Activated CD8-positive, alpha-beta memory T cell treated with anti-CD3 and anti-CD28 coated beads, Interleukin-2, amount 10 ng/mL, durations not matched to agents 7 days and 5 days (primary cell): Measurements from ENCODE around the gene PSMF1. TPM values are rescaled to one million over a fixed set of nuclear protein-coding genes. Genes with fewer than 3 reads are reported as not detected.

Experiments
- ATAC-seq: fragments of 150-1000 bp; cut with Tn5 transposase; one replicate; pipeline ENCODE4 v1.10.0; 2021; ENCODE audit warnings: moderate library complexity
- CTCF ChIA-PET: fragments of 350-600 bp; sonication (Branson Sonifier 250); formaldehyde crosslinking; loops from one replicate; lab custom pipeline; 2021; ENCODE audit warnings: antibody characterized with exemption; lab: Charles Lee
- DNase-seq: peaks from one replicate; pipeline ENCODE4 v3.0.0-alpha.2; 2020
- H3K27ac Mint-ChIP-seq: one replicate; pipeline ENCODE4 v1.8.0; 2021; ENCODE audit warnings: mild to moderate bottlenecking, mixed read lengths
- H3K27me3 Mint-ChIP-seq: one replicate; pipeline ENCODE4 v1.8.0; 2021; ENCODE audit warnings: mixed read lengths
- H3K36me3 Mint-ChIP-seq: one replicate; pipeline ENCODE4 v1.8.0; 2021; ENCODE audit warnings: mild to moderate bottlenecking, mixed read lengths
- H3K4me1 Mint-ChIP-seq: one replicate; pipeline ENCODE4 v1.8.0; 2021; ENCODE audit warnings: mixed read lengths
- H3K4me3 Mint-ChIP-seq: one replicate; pipeline ENCODE4 v1.8.0; 2021; ENCODE audit warnings: mild to moderate bottlenecking, moderate library complexity, mixed read lengths
- H3K9me3 Mint-ChIP-seq: one replicate; pipeline ENCODE4 v1.8.0; 2022; ENCODE audit warnings: low read depth, mixed read lengths
- total RNA-seq, 2 experiments: library from RNA; stranded (reverse); gene quantifications; one replicate each; pipeline ENCODE4 v1.2.3, GENCODE V29; 2021

The PSMF1 gene
- total RNA-seq, 2 experiments from 2014 or later, result 146 to 147 TPM

DNA sequence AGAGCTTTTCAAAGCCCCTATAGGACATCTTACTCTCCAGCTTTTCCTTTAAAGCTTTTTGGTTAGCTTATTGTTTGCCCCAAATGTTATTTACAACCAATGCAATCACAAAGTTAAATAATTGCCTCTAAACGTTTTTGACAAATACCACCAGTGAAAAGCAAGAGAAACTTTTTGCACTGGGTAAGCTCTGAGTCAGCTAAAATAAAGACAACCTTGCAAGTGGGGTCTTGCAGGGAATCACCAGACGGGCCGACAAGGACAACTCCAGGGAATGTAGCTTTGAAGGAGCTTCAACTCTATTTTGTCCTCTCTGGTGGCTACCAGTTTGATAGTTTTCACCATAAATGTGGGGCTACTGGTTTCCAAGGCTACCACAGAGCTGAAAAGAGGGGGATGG lies 14.7 kb upstream of the PSMF1 start:
- CTCF ChIA-PET, result no interaction called here
- ATAC-seq, result no peak
- no peak overlapping the region for H3K27ac Mint-ChIP-seq

DNA sequence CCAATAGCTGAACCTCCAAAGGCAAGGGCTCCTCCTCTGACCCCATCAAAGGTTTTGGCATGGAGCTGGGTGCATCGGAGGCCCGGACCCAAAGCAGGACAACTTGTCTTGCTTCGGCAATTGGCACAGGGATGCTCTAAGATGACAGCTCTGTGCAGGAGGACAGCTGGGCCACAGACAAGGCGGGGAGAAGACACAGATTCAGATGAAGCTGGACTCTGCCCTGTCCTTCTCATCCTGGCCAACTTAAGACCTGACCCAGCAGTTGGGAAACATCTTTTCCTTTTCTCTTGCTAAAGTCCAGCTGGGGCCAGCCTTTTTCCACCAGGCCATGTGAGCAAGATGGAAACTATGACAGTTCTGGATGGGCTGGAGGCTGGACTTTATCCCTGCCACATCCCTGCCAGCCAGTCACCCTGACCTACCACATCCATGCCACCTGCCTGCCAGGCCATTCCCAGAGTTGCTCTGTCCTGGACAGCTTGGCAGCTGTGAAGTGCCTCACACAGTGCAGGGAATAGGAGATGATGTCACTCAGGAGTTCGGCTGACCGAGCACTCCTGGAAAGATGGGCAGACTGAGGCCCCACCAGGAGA lies 12.7 kb upstream of the PSMF1 start:
- no peak overlapping the region for H3K27ac Mint-ChIP-seq
- peaks cover 3% of the 10 kb centered on the region for H3K4me1 Mint-ChIP-seq
- CTCF ChIA-PET, result interaction anchor here (5.2 kb wide), 1 partner anchor 106 kb away, joined by 44 read pairs; no protein-coding TSS in a partner anchor
- H3K9me3 Mint-ChIP-seq, result peaks cover 8% of the 10 kb centered on the region
- peaks cover 11% of the 10 kb centered on the region for H3K27me3 Mint-ChIP-seq
- DNase-seq (no peak), ATAC-seq (no peak)
- H3K4me3 Mint-ChIP-seq, result no peak overlapping the region
- peaks cover 8% of the 10 kb centered on the region for H3K36me3 Mint-ChIP-seq

More for the DNA sequence above, 14.7 kb upstream of the PSMF1 start:
- H3K27me3 Mint-ChIP-seq, result peaks cover 11% of the 10 kb centered on the region
- peaks cover 3% of the 10 kb centered on the region for H3K4me1 Mint-ChIP-seq
- no peak for DNase-seq
- peaks cover 8% of the 10 kb centered on the region for H3K36me3 Mint-ChIP-seq
- H3K9me3 Mint-ChIP-seq, result peaks cover 8% of the 10 kb centered on the region
- no peak overlapping the region for H3K4me3 Mint-ChIP-seq

DNA sequence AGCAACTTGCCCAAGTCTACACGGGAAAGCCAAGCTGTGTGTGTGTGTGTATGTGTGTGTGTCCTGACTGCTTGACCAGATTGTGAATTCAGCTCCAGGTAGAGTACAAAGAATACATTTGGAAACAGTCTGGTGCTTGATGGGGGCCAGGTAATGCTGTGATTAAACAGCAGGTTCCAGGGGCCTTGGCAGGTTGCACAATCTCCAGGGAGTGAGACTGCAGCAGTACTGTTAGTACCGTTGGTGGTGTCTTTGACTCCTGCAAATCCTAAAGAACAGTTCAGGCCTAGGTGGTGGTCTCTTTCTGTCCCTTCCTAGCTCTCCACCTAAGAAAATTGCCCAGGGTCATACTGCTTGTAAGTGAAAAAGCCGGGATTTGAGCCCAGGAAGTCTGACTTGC lies 11.2 kb upstream of the PSMF1 start:
- ATAC-seq (no peak), DNase-seq (no peak)
- Mint-ChIP-seq H3K4me3 (no peak overlapping the region), H3K4me1 (peaks cover 3% of the 10 kb centered on the region), H3K27me3 (peaks cover 6% of the 10 kb centered on the region), H3K27ac (no peak overlapping the region), H3K9me3 (peaks cover 5% of the 10 kb centered on the region), H3K36me3 (peaks cover 6% of the 10 kb centered on the region)
- CTCF ChIA-PET, result interaction anchor here (1.6 to 5.2 kb wide), 5 partner anchors 10 to 292 kb away, joined by 4 to 44 read pairs (median 11); no protein-coding TSS in a partner anchor

DNA sequence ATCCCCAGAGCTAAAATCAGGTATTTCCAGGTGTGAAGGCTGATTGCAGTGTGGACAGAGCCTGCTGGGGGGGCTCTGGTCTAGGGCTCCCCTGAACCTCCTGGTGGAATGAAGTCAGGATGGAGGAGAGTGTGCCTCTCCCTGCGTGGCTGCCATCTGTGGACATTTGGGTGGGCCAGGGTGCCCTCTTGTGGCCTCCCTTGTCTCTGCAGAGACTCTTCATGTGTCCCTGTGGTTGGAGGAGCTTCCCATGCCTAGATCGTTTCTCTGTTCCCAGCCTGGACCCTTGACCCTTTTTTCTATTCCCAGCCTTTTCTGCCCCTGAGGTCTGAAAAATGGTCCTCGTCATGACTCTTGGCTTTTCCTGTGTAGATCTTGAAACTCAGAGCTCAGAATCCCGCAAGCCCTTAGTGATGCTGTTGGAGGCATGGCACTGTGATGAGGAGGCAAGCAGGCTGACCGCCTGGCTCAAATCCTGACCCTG lies 9.9 kb upstream of the PSMF1 start:
- no peak overlapping the region for H3K27ac Mint-ChIP-seq
- no peaks in the 10 kb centered on the region for H3K9me3 Mint-ChIP-seq
- CTCF ChIA-PET, result interaction anchor here (0.6 to 5.2 kb wide), 23 partner anchors 9 to 382 kb away, joined by 3 to 44 read pairs (median 4); partner anchors contain the start of genes C20orf202 and TMEM74B
- H3K27me3 Mint-ChIP-seq, result no peaks in the 10 kb centered on the region
- H3K36me3 Mint-ChIP-seq, result no peaks in the 10 kb centered on the region
- peaks cover 3% of the 10 kb centered on the region for H3K4me1 Mint-ChIP-seq
- DNase-seq, result peak; percentile 65
- peak; percentile 75 for ATAC-seq
- no peak overlapping the region for H3K4me3 Mint-ChIP-seq

DNA sequence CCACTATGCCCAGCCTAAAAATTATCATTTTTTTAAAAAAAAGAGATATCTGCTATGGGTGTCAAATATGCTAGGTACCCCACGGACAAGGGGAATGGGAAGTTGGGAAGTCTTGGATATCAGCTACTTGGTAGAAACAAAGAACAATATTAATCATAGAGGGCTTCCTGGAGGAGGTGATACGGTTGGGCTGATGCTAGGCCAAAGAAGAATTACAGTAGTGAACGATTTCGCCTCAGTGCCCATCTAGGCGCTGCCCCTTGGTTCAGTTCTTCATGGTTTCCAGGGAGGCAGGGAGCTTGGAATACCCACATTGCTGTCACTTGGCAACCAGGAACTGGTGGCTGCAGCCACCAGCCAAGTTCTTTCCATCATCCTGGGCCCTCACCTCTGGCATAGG lies 5.5 kb upstream of the PSMF1 start:
- H3K27me3 Mint-ChIP-seq, result no peaks in the 10 kb centered on the region
- ATAC-seq (no peak), DNase-seq (no peak)
- CTCF ChIA-PET, result no interaction called here
- peaks cover 15% of the 10 kb centered on the region for H3K4me1 Mint-ChIP-seq
- no peaks in the 10 kb centered on the region for H3K9me3 Mint-ChIP-seq
- H3K27ac Mint-ChIP-seq, result no peak overlapping the region
- H3K4me3 Mint-ChIP-seq, result no peak overlapping the region
- H3K36me3 Mint-ChIP-seq, result peaks cover 5% of the 10 kb centered on the region

DNA sequence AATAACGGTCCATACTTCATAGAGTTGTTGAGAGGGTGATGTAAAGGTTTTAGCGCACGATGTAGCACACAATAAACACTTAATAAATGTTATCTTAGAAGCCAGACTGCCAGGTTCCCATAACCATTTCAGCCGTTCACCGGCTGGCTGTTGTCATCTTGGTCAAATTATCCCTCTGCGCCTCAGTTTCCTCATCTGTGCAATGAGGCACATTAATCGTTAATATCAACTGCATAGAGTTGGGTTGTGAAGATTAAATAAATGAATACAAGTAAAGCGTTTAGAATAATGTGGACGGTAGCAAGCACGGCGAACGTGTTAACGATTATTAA lies 432 bp upstream of the PSMF1 start:
- Mint-ChIP-seq H3K27ac (peak overlapping the region; percentile 86), H3K36me3 (peaks cover 28% of the 10 kb centered on the region), H3K4me1 (peaks cover 48% of the 10 kb centered on the region), H3K9me3 (no peaks in the 10 kb centered on the region), H3K4me3 (peak overlapping the region; percentile 92), H3K27me3 (no peaks in the 10 kb centered on the region)
- ATAC-seq (no peak), DNase-seq (no peak)
- CTCF ChIA-PET, result interaction anchor here (0.7 to 1.0 kb wide), 2 partner anchors 9 kb away, joined by 3 to 5 read pairs; no protein-coding TSS in a partner anchor

DNA sequence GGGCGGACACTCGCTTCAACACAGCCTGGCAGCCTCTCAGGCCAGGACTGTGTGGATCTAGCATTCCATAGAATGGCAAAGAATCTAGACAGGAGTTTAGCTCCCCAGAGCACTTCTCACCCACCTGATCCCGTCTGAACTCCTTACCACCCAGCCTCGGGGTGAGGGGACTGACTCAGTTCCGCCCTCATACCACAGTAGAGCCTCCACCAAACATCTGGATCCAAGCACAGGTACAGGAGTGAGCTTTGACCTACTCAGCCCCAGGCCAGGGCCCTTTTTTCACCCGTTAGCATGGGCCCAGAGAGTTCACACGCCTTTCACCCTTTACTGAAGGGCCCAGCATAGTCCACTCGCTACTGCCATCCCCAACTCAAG lies 715 bp downstream of the PSMF1 start:
- H3K4me3 Mint-ChIP-seq, result peak overlapping the region; percentile 92
- no peaks in the 10 kb centered on the region for H3K27me3 Mint-ChIP-seq
- peaks cover 59% of the 10 kb centered on the region for H3K4me1 Mint-ChIP-seq
- ATAC-seq, result no peak
- DNase-seq, result no peak
- peaks cover 36% of the 10 kb centered on the region for H3K36me3 Mint-ChIP-seq
- H3K27ac Mint-ChIP-seq, result peak overlapping the region; percentile 86
- CTCF ChIA-PET, result interaction anchor here (1.8 to 3.2 kb wide), 2 partner anchors 11 to 94 kb away, joined by 6 to 13 read pairs; no protein-coding TSS in a partner anchor
- no peaks in the 10 kb centered on the region for H3K9me3 Mint-ChIP-seq

DNA sequence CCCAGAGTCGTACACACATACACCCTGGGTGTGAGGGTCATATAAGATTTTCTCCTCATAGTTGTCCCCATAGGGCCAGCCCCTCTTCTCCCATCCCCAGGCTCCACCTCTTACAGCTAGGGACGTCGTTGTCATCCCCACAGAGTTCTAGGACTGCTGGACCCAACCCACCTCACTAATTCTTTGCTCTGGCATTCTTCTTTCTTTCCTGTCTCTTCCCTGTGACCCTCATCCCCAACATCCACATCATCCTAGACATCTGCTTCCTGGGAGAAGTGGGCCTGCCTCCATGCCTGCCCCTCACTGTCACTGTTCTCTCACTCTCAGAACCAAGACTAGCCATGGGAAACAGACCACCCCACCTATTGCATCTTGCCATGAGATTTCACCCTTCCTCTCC lies 1.1 kb downstream of the PSMF1 start:
- no peaks in the 10 kb centered on the region for H3K27me3 Mint-ChIP-seq
- H3K9me3 Mint-ChIP-seq, result no peaks in the 10 kb centered on the region
- CTCF ChIA-PET, result interaction anchor here (1.8 to 3.2 kb wide), 2 partner anchors 11 to 94 kb away, joined by 6 to 13 read pairs; no protein-coding TSS in a partner anchor
- H3K4me3 Mint-ChIP-seq, result peak overlapping the region; percentile 92
- peak overlapping the region; percentile 86 for H3K27ac Mint-ChIP-seq
- DNase-seq (no peak), ATAC-seq (no peak)
- H3K4me1 Mint-ChIP-seq, result peaks cover 61% of the 10 kb centered on the region
- H3K36me3 Mint-ChIP-seq, result peaks cover 38% of the 10 kb centered on the region

DNA sequence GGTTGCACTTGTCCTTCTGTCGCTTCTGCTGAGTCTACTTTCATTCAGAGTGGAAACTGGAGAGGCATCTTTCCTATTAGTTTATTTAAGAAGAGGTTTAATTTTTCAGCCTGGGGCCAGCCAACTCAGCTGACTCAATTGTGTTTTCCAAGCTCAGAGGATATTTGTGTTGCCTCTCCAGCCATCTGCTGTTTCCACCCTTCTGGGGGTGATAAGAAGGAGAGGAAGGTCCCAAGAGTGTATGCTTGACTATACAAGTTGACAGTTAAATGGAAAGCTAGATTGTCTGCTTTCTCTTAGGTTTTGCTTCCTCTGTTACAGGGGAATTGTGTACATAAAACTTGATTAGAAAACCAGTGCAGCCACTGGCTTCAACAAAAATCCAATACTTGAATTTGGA lies 3.0 kb downstream of the PSMF1 start:
- CTCF ChIA-PET, result interaction anchor here (0.7 to 3.2 kb wide), 3 partner anchors 13 to 289 kb away, joined by 3 to 13 read pairs (median 5); partner anchors contain the start of gene FAM110A
- no peaks in the 10 kb centered on the region for H3K27me3 Mint-ChIP-seq
- peak overlapping the region; percentile 75 for H3K27ac Mint-ChIP-seq
- peaks cover 70% of the 10 kb centered on the region for H3K4me1 Mint-ChIP-seq
- ATAC-seq (no peak), DNase-seq (no peak)
- H3K9me3 Mint-ChIP-seq, result no peaks in the 10 kb centered on the region
- H3K4me3 Mint-ChIP-seq, result peak overlapping the region; percentile 33
- H3K36me3 Mint-ChIP-seq, result peaks cover 50% of the 10 kb centered on the region

DNA sequence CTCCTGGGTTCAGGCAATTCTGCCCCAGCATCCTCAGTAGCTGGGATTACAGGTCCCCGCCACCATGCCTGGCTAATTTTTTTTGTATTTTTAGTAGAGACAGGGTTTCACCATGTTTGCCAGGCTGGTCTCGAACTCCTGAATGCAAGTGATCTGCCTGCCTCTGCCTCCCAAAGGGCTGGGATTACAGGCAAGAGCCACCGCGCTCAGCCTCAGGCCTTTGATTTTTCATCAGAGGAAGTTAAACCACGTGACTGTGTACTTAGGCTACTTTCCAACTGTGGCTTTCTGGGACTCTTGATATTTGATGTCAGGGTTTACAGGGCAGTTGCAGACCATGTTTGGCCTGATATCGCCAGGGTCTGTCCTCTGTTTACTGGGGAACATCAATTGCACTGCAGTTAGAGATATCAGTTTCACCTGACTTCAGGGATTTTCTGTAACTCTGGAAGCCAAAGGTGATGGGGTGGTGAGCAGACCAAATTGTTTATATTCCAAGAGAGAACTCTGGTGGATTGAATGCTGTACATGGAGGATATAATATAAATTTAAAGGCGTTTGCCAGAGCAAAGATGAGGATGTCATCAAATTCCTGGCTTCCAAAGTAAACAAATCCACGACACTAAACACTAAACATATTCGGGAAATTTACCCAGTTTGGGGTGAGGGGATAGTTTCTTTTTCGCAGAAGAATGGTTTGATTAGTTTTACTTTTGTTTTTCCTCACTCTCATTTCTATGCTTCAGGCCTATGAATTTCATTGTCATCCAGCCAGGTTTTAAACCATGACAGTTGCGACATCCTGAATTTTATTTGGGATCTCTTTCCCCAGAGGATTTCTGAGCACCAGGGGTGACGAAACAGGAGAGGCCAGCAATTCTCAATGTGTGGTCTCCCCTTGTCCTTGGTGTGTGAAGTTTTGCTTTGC lies 4.2 kb downstream of the PSMF1 start:
- CTCF ChIA-PET, result interaction anchor here (1.3 kb wide), 1 partner anchor 91 kb away, joined by 5 read pairs; no protein-coding TSS in a partner anchor
- Mint-ChIP-seq H3K36me3 (peaks cover 53% of the 10 kb centered on the region), H3K4me3 (peak overlapping the region; percentile 68), H3K9me3 (no peaks in the 10 kb centered on the region), H3K27me3 (no peaks in the 10 kb centered on the region), H3K4me1 (peaks cover 61% of the 10 kb centered on the region), H3K27ac (peak overlapping the region; percentile 75)
- DNase-seq (peak; percentile 51), ATAC-seq (no peak)

DNA sequence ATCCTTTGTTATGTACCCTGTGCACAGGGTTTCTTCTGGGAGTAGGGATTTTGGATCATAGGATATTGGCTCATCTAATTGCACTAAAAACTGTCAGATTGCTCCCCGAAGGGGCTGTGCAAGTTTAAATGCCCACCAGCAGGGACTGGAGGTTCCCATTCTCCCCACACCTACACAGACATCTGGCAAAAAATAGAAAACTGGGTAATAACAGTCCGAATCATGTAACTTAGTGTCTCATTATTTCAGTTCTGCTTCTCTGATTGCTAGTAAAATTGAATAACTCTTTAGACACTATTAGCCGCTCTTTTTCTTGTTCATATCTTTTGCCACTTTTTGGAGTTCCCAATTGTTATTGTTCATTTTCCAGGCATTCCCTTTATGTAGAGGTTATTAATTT lies 5.3 kb downstream of the PSMF1 start:
- Mint-ChIP-seq H3K27ac (peak overlapping the region; percentile 52), H3K36me3 (peaks cover 60% of the 10 kb centered on the region), H3K9me3 (no peaks in the 10 kb centered on the region), H3K4me3 (no peak overlapping the region), H3K4me1 (peaks cover 57% of the 10 kb centered on the region), H3K27me3 (no peaks in the 10 kb centered on the region)
- no peak for DNase-seq
- ATAC-seq, result no peak
- CTCF ChIA-PET, result interaction anchor here (1.0 kb wide), 1 partner anchor 90 kb away, joined by 3 read pairs; no protein-coding TSS in a partner anchor

DNA sequence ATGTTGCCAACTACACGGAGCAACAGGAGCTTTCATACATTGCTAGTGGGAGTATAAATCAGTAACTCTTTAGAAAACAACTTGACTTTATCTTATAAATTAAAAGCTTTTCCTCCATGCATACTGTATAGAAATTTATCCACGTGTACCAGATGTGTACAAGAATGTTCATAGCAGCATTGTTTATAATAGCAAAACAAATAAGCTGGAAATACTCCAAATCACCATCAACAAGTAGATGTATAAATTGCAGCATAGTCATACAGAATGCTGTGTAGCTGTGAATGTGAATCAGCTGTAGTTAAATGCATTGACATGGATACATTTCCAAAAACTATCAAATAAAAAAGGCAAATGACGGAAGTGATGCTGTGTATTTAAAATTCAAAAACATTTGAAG lies 6.0 kb downstream of the PSMF1 start:
- no peak for ATAC-seq
- Mint-ChIP-seq H3K9me3 (no peaks in the 10 kb centered on the region), H3K27ac (no peak overlapping the region), H3K4me1 (peaks cover 54% of the 10 kb centered on the region), H3K4me3 (no peak overlapping the region), H3K36me3 (peaks cover 63% of the 10 kb centered on the region), H3K27me3 (no peaks in the 10 kb centered on the region)
- CTCF ChIA-PET, result interaction anchor here (0.8 to 1.3 kb wide), 4 partner anchors 12 to 379 kb away, joined by 3 read pairs; no protein-coding TSS in a partner anchor
- no peak for DNase-seq

DNA sequence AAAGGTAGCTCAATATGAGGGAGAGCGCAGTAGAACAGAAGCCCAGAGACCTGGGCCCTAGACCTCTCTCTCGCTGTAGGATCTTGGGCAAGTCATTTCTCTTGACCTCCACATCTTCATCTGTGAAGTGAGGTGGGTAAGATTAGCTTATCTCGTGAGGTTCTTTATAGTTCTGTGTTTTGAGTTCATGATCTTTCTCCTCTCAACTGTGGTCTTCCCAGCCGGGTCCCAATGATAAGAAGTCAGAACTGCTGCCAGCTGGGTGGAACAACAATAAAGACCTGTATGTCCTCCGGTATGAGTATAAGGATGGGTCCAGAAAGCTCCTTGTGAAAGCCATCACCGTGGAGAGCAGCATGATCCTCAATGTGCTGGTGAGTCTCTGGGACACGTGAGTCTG lies 6.9 kb downstream of the PSMF1 start:
- Mint-ChIP-seq H3K4me1 (peaks cover 46% of the 10 kb centered on the region), H3K4me3 (no peak overlapping the region), H3K9me3 (no peaks in the 10 kb centered on the region), H3K27me3 (no peaks in the 10 kb centered on the region), H3K27ac (no peak overlapping the region), H3K36me3 (peaks cover 63% of the 10 kb centered on the region)
- CTCF ChIA-PET, result interaction anchor here (1.0 to 1.3 kb wide), 2 partner anchors 15 to 379 kb away, joined by 3 read pairs; no protein-coding TSS in a partner anchor
- DNase-seq (no peak), ATAC-seq (no peak)
